Endothelial cell of umbilical vein (primary cell): Measurements from ENCODE around the gene GAPVD1. TPM values are rescaled to one million over a fixed set of nuclear protein-coding genes. Genes with fewer than 3 reads are reported as not detected.

Source experiments
- BruUV-seq: library from RNA; stranded (reverse); fragments of 400-500 nt; replicated peaks from 2 replicates; lab custom pipeline; 2021; lab: Mats Ljungman, UMichigan
- CTCF ChIA-PET: fragments of 300-600, 350-600 bp; sonication (Branson Sonifier 250); formaldehyde crosslinking; loops from one replicate; lab custom pipeline; 2021; ENCODE audit warnings: antibody characterized with exemption, inconsistent platforms; lab: Charles Lee
- POLR2A ChIA-PET: fragments of 300-600, 350-600 bp; sonication (Branson Sonifier 250); formaldehyde crosslinking; loops from one replicate; lab custom pipeline; 2021; ENCODE audit warnings: antibody characterized with exemption, inconsistent platforms; lab: Charles Lee
- DNase-seq: peaks from one replicate; pipeline ENCODE4 v3.0.0-alpha.2; 2011; ENCODE audit warnings: low read depth, low spot score
- FAIRE-seq: peaks from 2 replicates; lab custom pipeline; 2011; peaks lifted over from hg19 to GRCh38; lab: Jason Lieb, UNC
- H2AFZ ChIP-seq: 2 replicates; pipeline ENCODE4 v1.6.0; 2012; ENCODE audit warnings: low read depth, low read length, control low read depth, inconsistent platforms
- H3K27ac ChIP-seq: 2 replicates; pipeline ENCODE4 v1.5.1; 2011; ENCODE audit warnings: low read depth, mild to moderate bottlenecking, control low read depth, low read length, moderate library complexity; ENCODE audit not compliant: insufficient read depth
- H3K27me3 ChIP-seq, 2 experiments: 2 replicates each; pipeline versions ENCODE4 v1.6.0 to v1.6.1; 2011; ENCODE audit warnings: low read length in 2 of 2, mixed read lengths in 1 of 2; ENCODE audit not compliant: control insufficient read depth in 2 of 2, insufficient read depth in 2 of 2
- H3K36me3 ChIP-seq, 2 experiments: 2 replicates in 1 of 2; 3 replicates in 1 of 2; pipeline ENCODE4 v1.5.1; 2011; ENCODE audit warnings: low read length in 2 of 2, mild to moderate bottlenecking in 1 of 2, moderate library complexity in 1 of 2; ENCODE audit not compliant: control insufficient read depth in 2 of 2, insufficient read depth in 2 of 2; ENCODE audit errors: extremely low read depth in 1 of 2
- H3K4me1 ChIP-seq: 3 replicates; pipeline ENCODE4 v1.5.1; 2011; ENCODE audit warnings: mild to moderate bottlenecking, low read length; ENCODE audit not compliant: control insufficient read depth, insufficient read depth; ENCODE audit errors: extremely low read depth
- H3K4me2 ChIP-seq: 2 replicates; pipeline ENCODE4 v1.6.1; 2011; ENCODE audit warnings: low read length, control low read depth, mixed read lengths; ENCODE audit not compliant: insufficient read depth
- H3K4me3 ChIP-seq, 3 experiments: fragments of 200-600 bp in 1 of 3; sonication (generic), shearing (Covaris generic) in 1 of 3; replicated peaks in 1 of 3; 2 replicates each; pipeline ENCODE4 v1.5.1; 2011 to 2016; ENCODE audit warnings: control low read depth in 3 of 3, low read length in 3 of 3, mild to moderate bottlenecking in 2 of 3, inconsistent platforms in 1 of 3, low read depth in 1 of 3, moderate library complexity in 1 of 3; ENCODE audit not compliant: insufficient read depth in 1 of 3
- H3K79me2 ChIP-seq: 2 replicates; pipeline ENCODE4 v1.6.0; 2012; ENCODE audit warnings: low read length, inconsistent platforms; ENCODE audit not compliant: control insufficient read depth, insufficient read depth
- H3K9ac ChIP-seq: replicated peaks from 2 replicates; pipeline ENCODE3; 2011; ENCODE audit warnings: low read length, control low read depth; ENCODE audit not compliant: insufficient read depth; ENCODE audit errors: extremely low read depth
- H3K9me1 ChIP-seq: replicated peaks from 3 replicates; pipeline ENCODE4 v1.6.0; 2011; ENCODE audit warnings: mild to moderate bottlenecking, low read length; ENCODE audit not compliant: control insufficient read depth, insufficient read depth; ENCODE audit errors: extremely low read depth
- H3K9me3 ChIP-seq: replicated peaks from 2 replicates; pipeline ENCODE4 v1.5.1; 2012; ENCODE audit warnings: low read length, inconsistent platforms; ENCODE audit not compliant: control insufficient read depth, insufficient read depth
- H4K20me1 ChIP-seq: replicated peaks from 2 replicates; pipeline ENCODE3; 2011; ENCODE audit warnings: mild to moderate bottlenecking, low read length; ENCODE audit not compliant: control insufficient read depth, insufficient read depth; ENCODE audit errors: extremely low read depth
- CTCF ChIP-seq, 2 donors: IDR thresholded peaks; 1 replicate in 1 of 2; 2 replicates in 1 of 2; pipeline ENCODE4 v1.5.1; 2011; ENCODE audit warnings: low read length in 2 of 2, mild to moderate bottlenecking in 2 of 2, moderate library complexity in 2 of 2, control low read depth in 1 of 2, inconsistent platforms in 1 of 2, low read depth in 1 of 2; ENCODE audit not compliant: insufficient read depth in 1 of 2; ENCODE audit errors: extremely low read depth in 1 of 2
- EZH2 ChIP-seq: IDR thresholded peaks from 2 replicates; pipeline ENCODE4 v1.6.1; 2012; ENCODE audit warnings: borderline replicate concordance, low read depth, mild to moderate bottlenecking, moderate library complexity, low read length, inconsistent platforms; ENCODE audit not compliant: severe bottlenecking
- FOS ChIP-seq: IDR thresholded peaks from 2 replicates; pipeline ENCODE4 v1.6.1; 2011; ENCODE audit warnings: mild to moderate bottlenecking, low read length, moderate library complexity, borderline replicate concordance; ENCODE audit not compliant: insufficient read depth
- GATA2 ChIP-seq: IDR thresholded peaks from 2 replicates; pipeline ENCODE4 v1.7.0; 2011; ENCODE audit warnings: low read depth, mild to moderate bottlenecking, moderate library complexity, mixed read lengths, low read length; ENCODE audit not compliant: insufficient read length, insufficient read depth
- JUN ChIP-seq: IDR thresholded peaks from 2 replicates; pipeline ENCODE4 v1.6.1; 2011; ENCODE audit warnings: borderline replicate concordance, low read depth; ENCODE audit not compliant: insufficient read length, insufficient read depth
- MAX ChIP-seq: IDR thresholded peaks from 2 replicates; pipeline ENCODE4 v1.6.1; 2011; ENCODE audit not compliant: insufficient read depth, insufficient read length
- MYC ChIP-seq: IDR thresholded peaks from one replicate; pipeline ENCODE4 v1.6.1; 2011; ENCODE audit warnings: mild to moderate bottlenecking, low read depth, low read length
- POLR2A ChIP-seq: IDR thresholded peaks from 2 replicates; pipeline ENCODE4 v1.6.1; 2012; ENCODE audit warnings: low read depth, mild to moderate bottlenecking, control low read depth, low read length
- POLR2AphosphoS5 ChIP-seq: IDR thresholded peaks from 2 replicates; pipeline ENCODE4 v1.6.1; 2012; ENCODE audit warnings: low read depth, mild to moderate bottlenecking, control low read depth, low read length, moderate library complexity; ENCODE audit not compliant: insufficient read depth
- dilution Hi-C: fragments of 300-500 bp; cut with MboI; formaldehyde crosslinking; loops from one replicate; pipeline ENCODE4 v1.15.0; 2019; ENCODE audit warnings: low sequenced_read_pairs; ENCODE audit not compliant: extremely low pct_ligation_motif_present
- intact Hi-C: fragments of 100-400 bp; cut with micrococcal nuclease; formaldehyde crosslinking; loops from one replicate; pipeline ENCODE4 v1.10.0; 2022
- polyA plus RNA-seq, 4 experiments: library from polyadenylated mRNA; depleted of rRNA in 3 of 4; stranded (reverse) in 3 of 4; unstranded in 1 of 4; fragments of >200 nt; gene quantifications; 2 replicates each; pipeline versions ENCODE4 v1.2.1 to v1.2.3, GENCODE V29; 2011 to 2012; ENCODE audit warnings: missing spikeins in 1 of 4
- total RNA-seq: library from RNA; stranded (reverse); gene quantifications from 2 replicates; pipeline ENCODE4 v1.2.3, GENCODE V29; 2021

GAPVD1 gene
- total and polyA plus RNA-seq, 2 donors (not counting 3 experiments of a cell fraction or from before 2014, with no cell fraction given), result 10.7 to 53.2 TPM

- H4K20me1 ChIP-seq, result no peaks in the 10 kb centered on the region
- no peak overlapping the region for H2AFZ ChIP-seq
- intact Hi-C loops (loop anchor here (2.0 to 10.0 kb wide), 4 partner anchors 150 to 1083 kb away; partner anchors contain the start of gene PBX3), dilution Hi-C loops (no loop called here)
- peaks cover 3% of the 10 kb centered on the region for H3K4me1 ChIP-seq
- H3K9me3 ChIP-seq, result no peaks in the 10 kb centered on the region
- no TSS peak for BruUV-seq
- ChIA-PET POLR2A (no interaction called here), CTCF (interaction anchor here (2.1 to 2.7 kb wide), 4 partner anchors 142 to 1082 kb away, joined by 11 to 35 read pairs (median 18); no protein-coding TSS in a partner anchor)
- TF ChIP-seq MAX (no peak), MYC (no peak), CTCF (IDR thresholded peaks at IDR 0.05; ENCODE audit: extremely low read depth in 1 of 2, insufficient read depth in 1 of 2, low read depth in 1 of 2, low read length in 2 of 2) (no peak), GATA2 (no peak), FOS (no peak), JUN (no peak), POLR2A (no peak), POLR2AphosphoS5 (no peak), EZH2 (no peak)
- no peaks in the 10 kb centered on the region for H3K9me1 ChIP-seq
- no peaks in the 10 kb centered on the region for H3K79me2 ChIP-seq
- no peaks in the 10 kb centered on the region for H3K27me3 ChIP-seq
- H3K9ac ChIP-seq, result no peak overlapping the region
- no peak overlapping the region for H3K27ac ChIP-seq
- no peak overlapping the region for H3K4me3 ChIP-seq
- DNase-seq (no peak), FAIRE-seq (no peak)
- no peaks in the 10 kb centered on the region for H3K36me3 ChIP-seq
- H3K4me2 ChIP-seq, result no peak overlapping the region
Measured at GRCh38 chr9:125409217-125409636, 147.6 kb downstream of the GAPVD1 start.
